Transverse colon (tissue), 4 donors: Measurements from ENCODE around the gene ATP13A4. TPM values are rescaled to one million over a fixed set of nuclear protein-coding genes. Genes with fewer than 3 reads are reported as not detected.

Experiments used
- DNase-seq: peaks from one replicate; pipeline ENCODE4 v3.0.0-alpha.2; 2019
- H3K27ac ChIP-seq, 4 donors: fragments of 200-600 bp; sonication (generic); 2 replicates each; pipeline ENCODE4 v1.5.1; 2016 to 2018; ENCODE audit warnings: inconsistent platforms in 4 of 4
- H3K27me3 ChIP-seq: fragments of 200-600 bp; sonication (generic); 2 replicates; pipeline ENCODE4 v1.5.1; 2017; ENCODE audit warnings: inconsistent platforms
- H3K36me3 ChIP-seq, 4 donors: fragments of 200-600 bp; sonication (generic); 2 replicates each; pipeline ENCODE4 v1.5.1; 2017 to 2019; ENCODE audit warnings: inconsistent platforms in 4 of 4
- H3K4me1 ChIP-seq, 4 donors: fragments of 200-600 bp; sonication (generic); 2 replicates each; pipeline ENCODE4 v1.5.1; 2017 to 2020; ENCODE audit warnings: inconsistent platforms in 4 of 4
- H3K4me3 ChIP-seq, 4 donors: fragments of 200-600 bp; sonication (generic); 1 replicate in 1 of 4; 2 replicates in 3 of 4; pipeline versions ENCODE4 v1.5.1 to v1.6.1; 2017 to 2019; ENCODE audit warnings: inconsistent platforms in 4 of 4
- H3K9me3 ChIP-seq, 2 donors: fragments of 200-600 bp; sonication (generic); 2 replicates each; pipeline ENCODE4 v1.5.1; 2017 to 2019; ENCODE audit warnings: inconsistent platforms in 2 of 2
- CTCF ChIP-seq, 5 experiments: fragments of 200-600 bp in 3 of 5; fragments of 450-650 bp in 2 of 5; sonication (generic) in 3 of 5; IDR thresholded peaks; 1 replicate in 2 of 5; 2 replicates in 3 of 5; pipeline ENCODE4 v1.5.1; 2016 to 2017; ENCODE audit warnings: antibody characterized with exemption in 5 of 5, inconsistent platforms in 3 of 5, mild to moderate bottlenecking in 2 of 5, moderate library complexity in 1 of 5
- EP300 ChIP-seq: sonication (generic); formaldehyde crosslinking; IDR thresholded peaks from one replicate; pipeline ENCODE4 v1.6.1; 2017; ENCODE audit warnings: antibody characterized with exemption, low read depth
- POLR2A ChIP-seq: fragments of 450-650 bp; IDR thresholded peaks from one replicate; pipeline ENCODE4 v1.6.1; 2016; ENCODE audit warnings: antibody characterized with exemption, mild to moderate bottlenecking, moderate library complexity
- POLR2AphosphoS5 ChIP-seq, 3 donors: sonication (generic); formaldehyde crosslinking; IDR thresholded peaks; one replicate each; pipeline ENCODE4 v1.6.1; 2016; ENCODE audit warnings: antibody characterized with exemption in 3 of 3
- WGBS, 2 donors: methylation state at CpG; one replicate each; pipeline ENCODE4 v1.1.5; 2018; ENCODE audit warnings: low coverage in 1 of 2; 5-methylcytosine and 5-hydroxymethylcytosine counted together
- in situ Hi-C, 4 donors: fragments of 200-750 bp; cut with MboI; loops; one replicate each; pipeline versions ENCODE4 v1.15.0 to v1.15.1; 2017; ENCODE audit warnings: low sequenced_read_pairs in 3 of 4, low pct_ligation_motif_present in 1 of 4, low pct_unique_long_range_greater_than_20kb in 1 of 4
- intact Hi-C: fragments of 100-400 bp; cut with DNase I; formaldehyde crosslinking; loops from one replicate; pipeline ENCODE4 v1.15.1; 2023; ENCODE audit warnings: low total_unique reads
- total RNA-seq, 4 donors: library from RNA; depleted of rRNA; stranded (reverse); fragments of >200 nt; gene quantifications; one replicate each; pipeline ENCODE4 v1.1.0, GENCODE V29; 2016

ATP13A4 gene
- total RNA-seq, 4 donors from 2014 or later, result 5.6 to 13.4 (median 6.9) TPM

- H3K4me1 ChIP-seq, result no peaks in the 10 kb centered on the region
- H3K4me3 ChIP-seq, result no peak overlapping the region
- in situ Hi-C loops, result no loop called here
- 64 to 74% methylated on average over 5 of the region's 5 CpGs for WGBS, 2 donors
- no peak for DNase-seq
- no peaks in the 10 kb centered on the region for H3K9me3 ChIP-seq
- H3K27me3 ChIP-seq, result no peaks in the 10 kb centered on the region
- TF ChIP-seq EP300, result no peak
- no peak for TF ChIP-seq CTCF (IDR thresholded peaks at IDR 0.05)
- no peak for TF ChIP-seq POLR2AphosphoS5 (IDR thresholded peaks at IDR 0.05)
- TF ChIP-seq POLR2A, result no peak
- H3K27ac ChIP-seq, result no peak overlapping the region
- H3K36me3 ChIP-seq, result no peaks in the 10 kb centered on the region
- intact Hi-C loops, result no loop called here
Observed at GRCh38 chr3:193354423-193354822, 200.3 kb downstream of the ATP13A4 start.

Other genes with a start within 250 kb of the ATP13A4 start
- gene ATP13A5, start 176.1 kb downstream of the ATP13A4 start, total RNA-seq, result not detected
- 10 to 100 TPM; 56.9 to 92.4 (median 69.8) TPM for gene OPA1, start 38.3 kb upstream of the ATP13A4 start, total RNA-seq